Osteoblast (primary cell): ENCODE measurements around the gene LUZP2. TPM values are rescaled to one million over a fixed set of nuclear protein-coding genes. Genes with fewer than 3 reads are reported as not detected.

ENCODE experiments used
- DNase-seq: peaks from one replicate; pipeline ENCODE4 v3.0.0; 2011; ENCODE audit warnings: low spot score, mixed read lengths; ENCODE audit not compliant: insufficient read length; ENCODE audit errors: missing footprints
- H2AFZ ChIP-seq: 2 replicates; pipeline ENCODE4 v1.6.0; 2011; ENCODE audit warnings: mild to moderate bottlenecking, low read length
- H3K27ac ChIP-seq: 2 replicates; pipeline ENCODE4 v1.5.1; 2011; ENCODE audit warnings: mild to moderate bottlenecking, low read depth, low read length, moderate library complexity
- H3K27me3 ChIP-seq: 2 replicates; pipeline ENCODE4 v1.6.0; 2012; ENCODE audit warnings: mild to moderate bottlenecking, control low read depth, inconsistent platforms, low read length, moderate library complexity; ENCODE audit not compliant: insufficient read depth
- H3K36me3 ChIP-seq: 2 replicates; pipeline ENCODE4 v1.5.1; 2011; ENCODE audit warnings: mild to moderate bottlenecking, low read length, control low read depth, moderate library complexity; ENCODE audit not compliant: insufficient read depth
- H3K4me1 ChIP-seq: 2 replicates; pipeline ENCODE4 v1.5.1; 2011; ENCODE audit warnings: mild to moderate bottlenecking, low read length, control low read depth, moderate library complexity; ENCODE audit not compliant: insufficient read depth
- H3K4me2 ChIP-seq: 2 replicates; pipeline ENCODE4 v1.6.0; 2011; ENCODE audit warnings: mild to moderate bottlenecking, low read length; ENCODE audit not compliant: insufficient read depth
- H3K4me3 ChIP-seq: fragments of 200-600 bp; sonication (generic); 3 replicates; pipeline ENCODE4 v1.5.1; 2012; ENCODE audit warnings: mild to moderate bottlenecking, low read length, inconsistent platforms; ENCODE audit not compliant: insufficient read depth
- H3K79me2 ChIP-seq: 2 replicates; pipeline ENCODE4 v1.6.0; 2012; ENCODE audit warnings: mild to moderate bottlenecking, low read length, control low read depth, inconsistent platforms; ENCODE audit not compliant: insufficient read depth
- H3K9me3 ChIP-seq: 2 replicates; pipeline ENCODE4 v1.5.1; 2011; ENCODE audit warnings: low read depth, low read length, control low read depth
- H4K20me1 ChIP-seq: 2 replicates; pipeline ENCODE4 v1.6.0; 2012; ENCODE audit warnings: mild to moderate bottlenecking, low read length, control low read depth; ENCODE audit not compliant: insufficient read depth
- total RNA-seq: library from RNA; depleted of rRNA; stranded (reverse); fragments of >200 nt; gene quantifications from 2 replicates; pipeline ENCODE4 v1.2.3, GENCODE V29; 2012
- TF ChIP-seq, protein P1 (sequence below): IDR thresholded peaks from 2 replicates; pipeline ENCODE4 v1.5.1; 2011; ENCODE audit warnings: mild to moderate bottlenecking, low read depth, low read length, moderate library complexity; ENCODE audit errors: extremely low read depth

LUZP2 gene
- total RNA-seq, 1 donor = not detected

- TF ChIP-seq, protein P1, sequence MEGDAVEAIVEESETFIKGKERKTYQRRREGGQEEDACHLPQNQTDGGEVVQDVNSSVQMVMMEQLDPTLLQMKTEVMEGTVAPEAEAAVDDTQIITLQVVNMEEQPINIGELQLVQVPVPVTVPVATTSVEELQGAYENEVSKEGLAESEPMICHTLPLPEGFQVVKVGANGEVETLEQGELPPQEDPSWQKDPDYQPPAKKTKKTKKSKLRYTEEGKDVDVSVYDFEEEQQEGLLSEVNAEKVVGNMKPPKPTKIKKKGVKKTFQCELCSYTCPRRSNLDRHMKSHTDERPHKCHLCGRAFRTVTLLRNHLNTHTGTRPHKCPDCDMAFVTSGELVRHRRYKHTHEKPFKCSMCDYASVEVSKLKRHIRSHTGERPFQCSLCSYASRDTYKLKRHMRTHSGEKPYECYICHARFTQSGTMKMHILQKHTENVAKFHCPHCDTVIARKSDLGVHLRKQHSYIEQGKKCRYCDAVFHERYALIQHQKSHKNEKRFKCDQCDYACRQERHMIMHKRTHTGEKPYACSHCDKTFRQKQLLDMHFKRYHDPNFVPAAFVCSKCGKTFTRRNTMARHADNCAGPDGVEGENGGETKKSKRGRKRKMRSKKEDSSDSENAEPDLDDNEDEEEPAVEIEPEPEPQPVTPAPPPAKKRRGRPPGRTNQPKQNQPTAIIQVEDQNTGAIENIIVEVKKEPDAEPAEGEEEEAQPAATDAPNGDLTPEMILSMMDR = no peak
Observed at GRCh38 chr11:24622262-24622661, 125.4 kb downstream of the LUZP2 start.

GRCh38 chr11:24623121-24623520 is 126.3 kb downstream of the LUZP2 start:
- Histone ChIP-seq H3K27me3 (no peaks in the 10 kb centered on the region), H3K79me2 (no peaks in the 10 kb centered on the region), H3K4me1 (no peaks in the 10 kb centered on the region), H4K20me1 (no peaks in the 10 kb centered on the region), H3K4me3 (no peak overlapping the region), H3K4me2 (no peak overlapping the region), H3K36me3 (no peaks in the 10 kb centered on the region), H3K27ac (no peak overlapping the region), H3K9me3 (no peaks in the 10 kb centered on the region), H2AFZ (no peak overlapping the region)
- TF ChIP-seq, protein P1 = no peak
- DNase-seq = peak; percentile 25

More at GRCh38 chr11:24622262-24622661, 125.4 kb downstream of the LUZP2 start:
- H2AFZ ChIP-seq = no peak overlapping the region
- no peaks in the 10 kb centered on the region for H4K20me1 ChIP-seq
- no peaks in the 10 kb centered on the region for H3K9me3 ChIP-seq
- no peaks in the 10 kb centered on the region for H3K27me3 ChIP-seq
- no peaks in the 10 kb centered on the region for H3K79me2 ChIP-seq
- no peak overlapping the region for H3K4me3 ChIP-seq
- no peaks in the 10 kb centered on the region for H3K36me3 ChIP-seq
- no peak for DNase-seq
- no peak overlapping the region for H3K4me2 ChIP-seq
- H3K27ac ChIP-seq = no peak overlapping the region
- no peaks in the 10 kb centered on the region for H3K4me1 ChIP-seq

GRCh38 chr11:24624432-24624831 is 127.6 kb downstream of the LUZP2 start:
- H3K4me2 ChIP-seq = no peak overlapping the region
- H2AFZ ChIP-seq = no peak overlapping the region
- H3K4me1 ChIP-seq = no peaks in the 10 kb centered on the region
- TF ChIP-seq, protein P1 = no peak
- H3K36me3 ChIP-seq = no peaks in the 10 kb centered on the region
- H3K4me3 ChIP-seq = no peak overlapping the region
- no peaks in the 10 kb centered on the region for H4K20me1 ChIP-seq
- H3K79me2 ChIP-seq = no peaks in the 10 kb centered on the region
- H3K27me3 ChIP-seq = no peaks in the 10 kb centered on the region
- DNase-seq = peak; percentile 17
- H3K9me3 ChIP-seq = no peaks in the 10 kb centered on the region
- H3K27ac ChIP-seq = no peak overlapping the region

- Histone ChIP-seq H4K20me1 (no peaks in the 10 kb centered on the region), H3K4me3 (no peak overlapping the region), H3K4me1 (no peaks in the 10 kb centered on the region), H3K27me3 (no peaks in the 10 kb centered on the region), H2AFZ (no peak overlapping the region), H3K79me2 (no peaks in the 10 kb centered on the region), H3K4me2 (no peak overlapping the region), H3K36me3 (no peaks in the 10 kb centered on the region), H3K9me3 (no peaks in the 10 kb centered on the region), H3K27ac (no peak overlapping the region)
- DNase-seq = no peak
- TF ChIP-seq, protein P1 = no peak
Observed at GRCh38 chr11:24625975-24626374, 129.1 kb downstream of the LUZP2 start.
